Retina (tissue), 1 donor: ENCODE data around the gene CDH2.

ENCODE experiments used
- DNase-seq: peaks from one replicate; pipeline ENCODE4 v3.0.0-alpha.2; 2016

The CDH2 gene

GRCh38 chr18:28040211-28040610 is 136.7 kb downstream of the CDH2 start:
- no peak for DNase-seq

DNA sequence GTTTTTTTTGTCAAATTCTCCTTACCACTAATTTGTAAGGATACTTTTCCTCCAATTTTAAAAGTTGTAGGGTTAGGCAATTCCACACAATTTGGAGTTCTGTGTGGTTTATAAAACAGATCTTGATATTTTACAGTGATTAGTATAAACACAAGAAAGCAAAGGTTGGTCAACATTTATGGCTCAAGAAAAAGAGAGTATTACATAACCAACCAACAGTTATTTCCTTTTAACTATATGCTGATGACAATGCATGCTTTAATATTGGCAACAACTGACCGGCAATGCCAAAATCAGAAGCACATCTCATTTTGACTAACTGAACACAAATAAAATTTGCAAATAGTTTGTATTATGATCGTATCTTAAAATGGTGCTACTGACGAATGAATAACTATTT is 137.2 kb downstream of the CDH2 start:
- no peak for DNase-seq

- DNase-seq, result no peak
These were observed 137.9 kb downstream of the CDH2 start for GRCh38 chr18:28039078-28039477.

DNA sequence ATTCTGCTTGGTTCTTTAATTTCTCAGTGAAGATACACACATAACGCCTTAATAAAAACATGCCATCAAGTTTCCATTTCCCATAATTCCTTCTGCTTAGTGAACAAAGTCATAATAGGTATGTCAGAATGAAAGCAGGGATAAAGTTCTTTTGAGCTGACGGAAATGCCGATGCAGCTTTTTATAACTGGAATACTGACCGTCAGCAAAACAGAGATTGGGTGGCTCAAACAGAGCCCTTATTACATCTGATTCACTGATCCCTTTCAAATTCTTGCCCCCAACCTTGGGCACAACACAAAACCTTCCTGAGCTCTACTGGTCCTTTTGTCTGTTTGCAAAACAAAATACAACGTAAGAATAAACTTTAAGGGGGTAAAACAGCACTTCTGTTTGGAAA is 140.4 kb downstream of the CDH2 start:
- DNase-seq, result peak; percentile 61

GRCh38 chr18:28034567-28034966 is 142.4 kb downstream of the CDH2 start:
- no peak for DNase-seq

DNA sequence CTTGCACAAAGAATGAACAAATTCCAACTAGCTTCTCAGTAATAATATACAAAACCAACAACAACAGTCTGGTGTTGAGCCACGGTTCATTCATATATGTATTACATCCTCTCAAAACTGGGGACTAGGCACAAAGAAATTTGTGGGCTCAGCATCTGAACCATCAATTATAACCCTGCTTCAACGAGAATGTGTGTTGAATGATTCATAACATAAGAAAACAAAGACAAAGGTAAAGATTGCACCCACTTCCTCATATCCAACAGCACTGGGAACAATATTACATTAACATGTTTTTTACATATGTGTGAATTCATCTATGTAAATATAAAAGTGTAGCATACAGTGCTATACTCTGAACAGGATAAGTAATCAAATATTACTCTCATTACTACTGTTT is 144.8 kb downstream of the CDH2 start:
- no peak for DNase-seq

DNA sequence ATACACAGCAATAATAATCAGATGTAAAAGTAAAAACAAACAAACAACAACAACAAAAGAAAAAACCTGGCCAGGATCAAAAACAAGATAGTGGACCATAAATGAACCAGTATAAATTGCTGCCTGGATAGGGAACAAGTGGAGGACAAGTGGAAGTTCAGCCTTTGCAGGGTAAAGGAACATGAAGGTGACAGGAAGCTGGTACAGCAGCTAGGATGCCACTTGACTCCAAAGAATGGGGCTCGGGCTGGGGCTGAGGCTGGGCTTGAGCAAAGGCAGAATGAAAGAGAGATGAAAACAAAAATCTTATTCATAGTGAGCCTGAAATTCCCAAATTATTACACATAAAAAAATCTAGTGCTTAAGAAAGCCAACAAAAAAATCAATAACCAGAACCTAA is 146.5 kb downstream of the CDH2 start:
- DNase-seq, result no peak

GRCh38 chr18:28027755-28028154 is 149.2 kb downstream of the CDH2 start:
- DNase-seq, result no peak

DNA sequence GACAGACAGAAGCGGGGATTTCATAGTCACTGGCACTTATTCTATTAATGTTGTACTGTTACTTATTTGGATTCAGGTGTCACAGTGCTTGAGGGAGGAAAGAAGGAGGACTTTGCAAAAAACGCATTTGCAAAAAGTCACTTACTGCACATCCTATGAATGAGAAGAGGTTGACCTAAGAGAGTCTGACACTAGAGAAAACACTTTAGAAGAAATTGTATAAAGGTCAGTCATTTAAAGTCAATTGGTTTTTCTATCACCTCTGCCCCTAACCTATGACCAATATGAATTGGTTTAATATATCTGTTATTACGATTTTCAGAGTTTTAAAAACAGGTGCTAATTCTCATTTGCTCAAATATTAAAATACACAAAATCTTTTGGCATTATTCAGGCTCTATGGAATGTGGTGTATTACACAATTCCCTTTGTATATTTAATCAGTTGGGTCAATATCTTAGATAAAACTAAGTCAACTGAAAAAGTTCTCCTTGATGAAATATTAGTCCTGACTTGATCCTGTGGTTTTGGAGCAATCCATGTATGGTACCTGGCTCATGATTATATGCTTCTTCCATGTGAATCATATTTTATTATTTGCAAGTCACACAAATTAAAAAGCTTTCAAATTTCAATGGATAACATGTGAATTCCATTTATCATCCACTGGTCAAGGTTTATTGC is 157.4 kb downstream of the CDH2 start:
- no peak for DNase-seq

DNA sequence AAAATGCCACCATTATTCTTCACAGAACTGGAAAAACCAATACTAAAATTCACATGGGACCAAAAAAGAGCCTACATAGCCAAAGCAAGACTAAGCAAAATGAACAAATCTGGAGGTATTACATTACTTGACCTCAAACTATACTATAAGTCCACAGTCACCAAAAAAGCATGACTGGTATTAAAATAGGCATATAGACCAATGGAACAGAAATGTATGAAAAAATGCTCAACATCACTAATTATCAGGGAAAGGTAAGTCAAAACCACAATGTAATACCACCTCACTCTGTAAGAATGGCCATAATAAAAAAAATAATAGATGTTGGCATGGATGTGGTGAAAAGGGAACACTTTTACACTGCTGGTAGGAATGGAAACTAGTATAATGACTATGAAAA is 158.6 kb downstream of the CDH2 start:
- no peak for DNase-seq

- no peak for DNase-seq
These were observed 161.3 kb downstream of the CDH2 start for GRCh38 chr18:28015671-28016070.

- no peak for DNase-seq
These were observed 163.9 kb downstream of the CDH2 start for GRCh38 chr18:28013066-28013465.

- DNase-seq, result no peak
These were observed 164.6 kb downstream of the CDH2 start for GRCh38 chr18:28012336-28012735.

DNA sequence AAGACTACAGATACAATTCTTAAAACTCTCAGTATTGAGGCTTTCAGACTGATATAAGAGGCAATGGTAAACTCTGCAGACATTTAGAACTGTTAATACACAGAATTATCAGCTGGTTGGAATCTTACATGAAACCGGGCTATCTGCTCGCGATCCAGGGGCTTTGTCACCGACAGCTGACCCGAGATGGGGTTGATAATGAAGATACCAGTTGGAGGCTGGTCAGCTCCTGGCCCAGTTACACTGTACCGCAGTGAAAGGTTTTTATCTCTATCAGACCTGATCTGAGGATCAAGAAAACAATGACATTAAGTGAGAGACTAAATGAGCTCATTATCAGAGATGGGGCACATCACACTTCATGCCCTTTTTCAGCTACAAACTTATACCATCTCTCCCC is 167.3 kb downstream of the CDH2 start:
- no peak for DNase-seq

GRCh38 chr18:28007841-28008240 is 169.1 kb downstream of the CDH2 start:
- DNase-seq, result no peak

DNA sequence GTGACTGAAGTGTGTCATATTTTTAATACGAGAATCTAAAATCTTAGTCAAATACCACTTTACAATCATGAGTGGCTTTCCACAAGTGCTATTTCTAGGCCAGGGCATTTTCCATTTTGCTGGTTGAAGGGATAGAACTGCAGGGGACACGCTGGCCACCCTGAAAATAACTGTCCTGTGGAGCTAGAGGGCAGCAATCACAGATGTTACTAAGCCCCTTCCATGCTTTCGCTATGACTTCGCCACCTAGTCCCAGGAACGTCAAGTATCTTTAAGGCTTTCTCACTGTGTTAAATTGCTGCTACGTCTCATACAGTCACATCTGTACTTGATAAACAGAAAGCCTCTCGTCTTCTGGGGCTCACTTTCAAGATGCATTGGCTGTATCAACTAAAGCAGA is 171.8 kb downstream of the CDH2 start:
- DNase-seq, result no peak

DNA sequence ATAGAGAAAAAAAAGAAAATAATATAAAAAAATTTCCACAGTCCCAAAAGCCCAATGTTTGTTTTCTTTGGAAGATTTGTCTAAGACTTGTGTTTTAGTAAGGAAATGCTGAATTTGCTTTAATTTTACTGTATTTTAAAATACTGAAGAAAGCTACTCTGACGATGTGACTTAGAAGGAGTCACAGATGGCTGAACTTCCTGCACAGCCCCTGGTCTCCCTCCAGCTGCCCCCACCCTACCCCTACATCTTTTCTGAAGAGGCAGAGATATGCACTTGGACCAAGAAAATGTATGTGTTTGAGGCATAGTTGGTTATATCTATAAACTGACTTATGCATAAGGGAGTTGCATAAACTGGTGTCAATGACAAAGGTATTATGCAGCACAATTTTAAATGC is 172.3 kb downstream of the CDH2 start:
- no peak for DNase-seq

GRCh38 chr18:28003451-28003850 is 173.5 kb downstream of the CDH2 start:
- no peak for DNase-seq

DNA sequence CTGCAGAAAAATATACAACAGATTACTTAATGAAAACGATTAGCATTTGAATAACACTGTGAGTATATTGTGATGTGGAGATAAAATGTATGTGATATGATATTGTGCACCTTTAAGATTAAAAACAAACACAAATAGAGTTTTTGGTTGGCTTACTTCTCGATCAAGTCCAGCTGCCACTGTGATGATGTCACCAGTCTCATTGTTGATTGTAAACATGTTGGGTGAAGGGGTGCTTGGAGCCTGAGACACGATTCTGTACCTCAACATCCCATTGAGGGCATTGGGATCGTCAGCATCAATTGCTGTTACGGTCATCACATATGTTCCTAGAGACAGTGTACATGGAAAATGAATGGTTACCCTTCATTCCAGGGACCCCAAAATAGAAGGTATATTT is 174.1 kb downstream of the CDH2 start:
- no peak for DNase-seq

DNA sequence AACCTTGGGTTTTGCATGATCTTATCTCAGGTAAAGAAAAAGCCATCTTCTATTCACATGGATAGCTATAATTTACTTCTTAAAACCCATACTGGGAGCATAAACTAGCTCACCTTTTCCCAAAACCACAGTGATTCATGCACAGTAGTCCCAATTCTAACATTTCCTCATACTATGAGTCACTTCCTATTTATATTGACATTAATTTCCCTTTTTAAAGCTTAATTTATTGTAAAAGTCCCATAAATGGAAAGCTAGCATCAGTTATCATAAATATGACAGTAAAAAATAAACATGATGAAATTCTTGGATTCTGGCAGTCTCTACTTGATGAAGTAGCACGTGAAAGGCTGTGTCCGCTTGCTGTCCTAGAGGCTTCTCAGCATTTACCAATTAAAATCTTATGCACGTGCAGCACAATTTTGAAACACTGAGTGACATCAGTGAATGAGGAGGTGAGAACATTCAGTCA is 180.1 kb downstream of the CDH2 start:
- no peak for DNase-seq

- no peak for DNase-seq
These were observed 181.0 kb downstream of the CDH2 start for GRCh38 chr18:27995770-27996502.

DNA sequence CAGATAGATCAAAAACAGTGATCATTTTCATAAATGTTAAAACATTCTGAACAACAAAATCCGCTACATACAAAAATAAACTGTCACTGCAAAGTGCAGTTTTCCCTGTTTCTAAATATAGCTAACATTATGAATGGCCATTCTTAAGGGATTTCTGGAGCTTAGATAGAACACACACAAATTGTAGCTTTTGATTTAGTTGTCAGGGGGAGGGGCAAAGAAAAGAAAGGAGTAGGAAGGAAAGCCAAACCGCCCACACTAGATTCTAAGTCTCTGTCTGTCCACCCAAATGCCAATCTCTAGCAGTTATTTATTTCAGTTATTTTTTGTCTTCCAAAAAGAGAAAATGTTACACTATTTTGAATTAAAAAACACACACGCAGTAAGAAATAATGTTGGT is 182.4 kb downstream of the CDH2 start:
- DNase-seq, result no peak

- DNase-seq, result no peak
These were observed 185.5 kb downstream of the CDH2 start for GRCh38 chr18:27991391-27991790.

DNA sequence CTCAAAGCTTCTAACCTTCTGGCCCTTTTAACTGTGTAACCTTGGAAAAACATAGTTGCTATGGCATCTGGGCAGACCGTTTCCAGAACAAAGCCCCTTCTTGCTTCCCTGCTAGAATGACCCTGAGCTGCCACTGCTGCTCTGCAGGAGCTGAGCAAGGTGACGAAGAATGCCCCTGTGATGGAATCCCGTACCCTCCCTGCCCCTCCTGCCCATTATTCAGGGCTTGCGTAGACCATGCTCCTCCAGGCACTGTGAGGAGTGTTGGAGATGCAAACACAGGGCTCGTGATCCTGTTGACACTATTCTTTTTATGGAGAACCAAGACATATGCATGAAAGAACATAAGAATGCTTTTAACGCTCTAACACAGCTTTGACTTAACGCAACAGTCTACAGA is 191.1 kb downstream of the CDH2 start:
- no peak for DNase-seq

DNA sequence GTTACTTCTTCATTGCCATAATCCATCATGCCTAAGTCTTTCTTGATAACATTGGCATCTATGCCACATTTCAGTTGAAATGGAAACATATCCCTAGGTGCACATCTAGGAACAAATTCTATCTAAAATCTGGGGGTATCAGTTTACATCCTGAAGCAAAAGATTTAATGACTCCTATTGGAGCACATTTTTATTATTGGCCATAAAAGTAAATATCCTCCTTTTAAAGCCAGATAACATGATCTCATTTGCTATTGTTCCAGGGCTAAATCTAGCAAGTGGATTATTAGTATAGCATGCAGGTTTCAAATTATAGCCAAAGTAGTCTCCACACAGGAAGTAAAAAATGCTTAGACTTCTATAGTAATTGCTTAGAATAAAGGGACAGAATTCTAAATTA is 193.2 kb downstream of the CDH2 start:
- DNase-seq, result no peak
